Heart left ventricle (tissue), 16 donors: ENCODE measurements around the gene TBC1D12. TPM values are rescaled to one million over a fixed set of nuclear protein-coding genes. Genes with fewer than 3 reads are reported as not detected.
"Not testable (repeated sequence)": the region's sequence is repeated elsewhere in the genome, so short reads cannot be mapped to it uniquely, and the experiment has no call there.

Experiments used
- ATAC-seq, 4 donors: fragments of 200-7000 bp; cut with Tn5 transposase; one replicate each; pipeline ENCODE4 v1.9.1; 2020 to 2022; ENCODE audit warnings: moderate library complexity in 4 of 4, mild to moderate bottlenecking in 3 of 4, moderate number of reproducible peaks in 1 of 4
- DNase-seq, 5 donors: peaks; one replicate each; pipeline ENCODE4 v3.0.0-alpha.2; 2020
- H3K27ac ChIP-seq, 12 donors: fragments of 200-600 bp; sonication (generic) in 4 of 12; one replicate each; pipeline versions ENCODE4 v1.5.0 to v1.8.0; 2016 to 2022; ENCODE audit warnings: mild to moderate bottlenecking in 2 of 12
- H3K27me3 ChIP-seq, 9 donors: fragments of 200-600 bp; sonication (generic) in 2 of 9; one replicate each; pipeline versions ENCODE4 v1.5.1 to v1.8.0; 2016 to 2022; ENCODE audit warnings: mild to moderate bottlenecking in 3 of 9
- H3K36me3 ChIP-seq, 9 donors: fragments of 200-600 bp; sonication (generic) in 2 of 9; one replicate each; pipeline versions ENCODE4 v1.5.0 to v1.8.0; 2018 to 2022; ENCODE audit warnings: mild to moderate bottlenecking in 2 of 9
- H3K4me1 ChIP-seq, 12 donors: fragments of 200-600 bp; sonication (generic) in 4 of 12; one replicate each; pipeline versions ENCODE4 v1.5.0 to v1.8.0; 2016 to 2022; ENCODE audit warnings: mild to moderate bottlenecking in 3 of 12
- H3K4me3 ChIP-seq, 12 donors: fragments of 200-600 bp; sonication (generic) in 4 of 12; one replicate each; pipeline versions ENCODE4 v1.5.0 to v1.8.0; 2017 to 2022; ENCODE audit warnings: mild to moderate bottlenecking in 9 of 12, moderate library complexity in 4 of 12
- H3K9me3 ChIP-seq, 12 donors: fragments of 200-600 bp; sonication (generic) in 4 of 12; one replicate each; pipeline versions ENCODE4 v1.5.0 to v1.8.0; 2016 to 2022; ENCODE audit warnings: mild to moderate bottlenecking in 1 of 12
- POLR2A ChIP-seq, 2 donors: fragments of 450-650 bp; IDR thresholded peaks; one replicate each; pipeline ENCODE4 v1.6.1; 2017; ENCODE audit warnings: antibody characterized with exemption in 2 of 2, mild to moderate bottlenecking in 2 of 2, moderate library complexity in 2 of 2
- WGBS, 4 donors: extraction: QIAGEN DNeasy Blood & Tissue Kit in 2 of 4; methylation state at CpG; one replicate each; pipeline versions ENCODE4 v1.1.5 to v1.1.7; 2013 to 2018; 5-methylcytosine and 5-hydroxymethylcytosine counted together
- intact Hi-C, 10 donors: fragments of 100-400 bp; cut with DNase I; formaldehyde crosslinking; loops; one replicate each; pipeline versions ENCODE4 v1.11.1 to v1.14.2; 2022
- polyA plus RNA-seq, 2 donors: library from polyadenylated mRNA; stranded (reverse); fragments of 200-250 nt; gene quantifications; one replicate each; pipeline ENCODE4 v1.2.3, GENCODE V29; 2013
- total RNA-seq, 9 donors: library from RNA; depleted of rRNA in 2 of 9; stranded (reverse); fragments of >200 nt in 2 of 9; fragmentation: NEBNext Ultra II Directional in 3 of 9; extraction: Animal tissue kit (Norgen Biotek cat#: 25700) in 3 of 9; gene quantifications; one replicate each; pipeline versions ENCODE4 v1.1.0 to v1.2.4, GENCODE V29; 2016 to 2023
- TF ChIP-seq, protein P1 (sequence below), 12 donors: fragments of 200-600 bp; sonication (generic) in 4 of 12; IDR thresholded peaks; one replicate each; pipeline versions ENCODE4 v1.5.0 to v1.8.0; 2018 to 2022; ENCODE audit warnings: antibody characterized with exemption in 12 of 12, mild to moderate bottlenecking in 5 of 12
- donor health status: ischemic (EF 13 %, LVEDD 7.1; RV severe dilation, severe dysfunction).
- donor health status: healthy with polysubstance abuse.
- donor health status: DM: no; HTN: yes; CAD: no.
- donor health status: DM: no; HTN: no; CAD: no.
- donor health status: ischemic (EF 25% LVEDD 6.9; RV normal size, moderate dysfunction).
- donor health status: ischemic (EF 25% LVEDD 5.7; RV mildly dilated, moderate dysfunction).
- donor health status: healthy.
- donor health status: DM: yes; HTN: yes; CAD: no.
- donor health status: ischemic (EF 35%, LVEDD 5.7; RV mildly dilated, moderate dysfunction).
- donor health status: nonischemic (EF 11% LVEDD 7.7; RV severe dilation, severe dysfunction).
- donor health status: DM: yes; HTN: yes; CAD: no.
- donor health status: PGD.
- donor health status: ischemic (EF 29% LVEDD 5.4; RV normal size, mild dysfunction).
- donor health status: nonischemic (EF 23%, LVEDD 6.1; RV moderate dilation, normal function).

Gene TBC1D12
- total and polyA plus RNA-seq, 11 donors = 3.5 to 9.6 (median 5.2) TPM

- TF ChIP-seq, protein P1, sequence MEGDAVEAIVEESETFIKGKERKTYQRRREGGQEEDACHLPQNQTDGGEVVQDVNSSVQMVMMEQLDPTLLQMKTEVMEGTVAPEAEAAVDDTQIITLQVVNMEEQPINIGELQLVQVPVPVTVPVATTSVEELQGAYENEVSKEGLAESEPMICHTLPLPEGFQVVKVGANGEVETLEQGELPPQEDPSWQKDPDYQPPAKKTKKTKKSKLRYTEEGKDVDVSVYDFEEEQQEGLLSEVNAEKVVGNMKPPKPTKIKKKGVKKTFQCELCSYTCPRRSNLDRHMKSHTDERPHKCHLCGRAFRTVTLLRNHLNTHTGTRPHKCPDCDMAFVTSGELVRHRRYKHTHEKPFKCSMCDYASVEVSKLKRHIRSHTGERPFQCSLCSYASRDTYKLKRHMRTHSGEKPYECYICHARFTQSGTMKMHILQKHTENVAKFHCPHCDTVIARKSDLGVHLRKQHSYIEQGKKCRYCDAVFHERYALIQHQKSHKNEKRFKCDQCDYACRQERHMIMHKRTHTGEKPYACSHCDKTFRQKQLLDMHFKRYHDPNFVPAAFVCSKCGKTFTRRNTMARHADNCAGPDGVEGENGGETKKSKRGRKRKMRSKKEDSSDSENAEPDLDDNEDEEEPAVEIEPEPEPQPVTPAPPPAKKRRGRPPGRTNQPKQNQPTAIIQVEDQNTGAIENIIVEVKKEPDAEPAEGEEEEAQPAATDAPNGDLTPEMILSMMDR (IDR thresholded peaks at IDR 0.05) = no peak
- TF ChIP-seq POLR2A (IDR thresholded peaks at IDR 0.05) = no peak
- no peak for DNase-seq
Measured at GRCh38 chr10:94533027-94533426, 130.7 kb downstream of the TBC1D12 start.

GRCh38 chr10:94542282-94542681 lies 139.9 kb downstream of the TBC1D12 start:
- H3K36me3 ChIP-seq, H3K27me3 ChIP-seq, H3K9me3 ChIP-seq, ATAC-seq, intact Hi-C loops, H3K4me3 ChIP-seq, DNase-seq, H3K27ac ChIP-seq: not testable (repeated sequence)
- 74 to 85% (median 81%) methylated on average over 2 of the region's 2 CpGs for WGBS, 4 donors
- peaks cover 0 to 22% (median 11%) of the 10 kb centered on the region in 12 donors for H3K4me1 ChIP-seq

More at GRCh38 chr10:94533027-94533426, 130.7 kb downstream of the TBC1D12 start:
- peaks cover 0 to 59% (median 30%) of the 10 kb centered on the region in 9 donors for H3K36me3 ChIP-seq
- no peaks in the 10 kb centered on the region for H3K27me3 ChIP-seq
- no peak for ATAC-seq
- H3K27ac ChIP-seq = no peak overlapping the region
- no peaks in the 10 kb centered on the region for H3K4me1 ChIP-seq
- intact Hi-C loops = no loop called here
- no peak overlapping the region for H3K4me3 ChIP-seq
- H3K9me3 ChIP-seq = no peaks in the 10 kb centered on the region
- 96 to 100% (median 98%) methylated on average over 1 of the region's 1 CpG for WGBS, 4 donors

DNA sequence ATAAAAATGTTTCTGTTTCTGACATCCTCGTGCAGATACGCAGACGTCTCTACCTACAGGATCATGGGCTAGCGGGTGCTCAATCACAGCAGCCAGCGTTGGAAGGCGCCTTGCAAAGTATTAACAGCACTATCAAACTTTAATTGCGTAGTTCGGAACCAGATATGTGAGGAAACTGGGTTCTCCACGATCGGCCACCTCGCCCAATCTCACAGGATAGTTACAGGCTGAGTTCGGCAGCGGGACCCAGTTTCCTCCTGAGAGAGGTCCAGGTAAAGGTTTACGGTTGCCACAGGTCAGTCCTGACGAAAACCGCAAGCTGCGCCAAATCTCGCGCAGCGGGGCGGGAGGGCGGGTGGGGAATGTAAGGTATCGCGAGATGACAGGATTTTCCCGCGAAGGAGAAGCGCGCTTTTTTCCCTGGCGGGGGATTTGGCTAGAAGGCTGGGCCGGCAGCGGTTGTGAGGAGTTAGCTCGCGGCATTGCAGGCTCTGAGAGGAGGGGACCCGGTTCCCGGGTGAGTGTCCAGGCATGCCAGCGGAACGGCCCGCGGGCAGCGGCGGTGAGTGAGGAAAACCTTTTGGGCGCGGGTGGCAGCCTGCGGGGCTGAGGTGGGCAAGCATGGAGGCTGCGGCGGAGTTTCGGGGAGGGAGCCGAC lies 143.2 kb downstream of the TBC1D12 start, which contains the start of gene HELLS:
HELLS (plus strand) TSS at position 398 of the 658 bp plus-strand sequence; CDS start at position 532, 134 bp downstream.
- no peaks in the 10 kb centered on the region for H3K27me3 ChIP-seq
- peak; percentile 76 to 92 (median 87) for ATAC-seq
- WGBS, 4 donors = 0 to 1% (median 0%) methylated on average over 41 to 48 of the region's 48 CpGs

GRCh38 chr10:94546049-94546900 lies 143.9 kb downstream of the TBC1D12 start:
- Histone ChIP-seq H3K27ac (peak overlapping the region in 6 of 12 donors; percentile 46 to 66 (median 58)), H3K4me1 (peaks cover 0 to 22% (median 11%) of the 10 kb centered on the region in 12 donors), H3K36me3 (no peaks in the 10 kb centered on the region), H3K9me3 (no peaks in the 10 kb centered on the region), H3K4me3 (peak overlapping the region; percentile 45 to 92 (median 75)), H3K27me3 (no peaks in the 10 kb centered on the region)
- intact Hi-C loops = no loop called here
- 3 to 5% (median 3%) methylated on average over 25 of the region's 25 CpGs for WGBS, 4 donors
- no peak for TF ChIP-seq POLR2A (IDR thresholded peaks at IDR 0.05)
- TF ChIP-seq, protein P1 (IDR thresholded peaks at IDR 0.05) = no peak
- DNase-seq (no peak), ATAC-seq (peak in 1 of 4 donors; percentile 22)

More for the DNA sequence above, 143.2 kb downstream of the TBC1D12 start, which contains the start of gene HELLS:
- intact Hi-C loops = no loop called here
- peak; percentile 67 to 82 (median 76) for DNase-seq
- peak within 1 kb of the TSS in 11 of 12 donors; percentile 2 to 73 (median 53) for H3K27ac ChIP-seq
- no peaks in the 10 kb centered on the region for H3K9me3 ChIP-seq
- TF ChIP-seq POLR2A (IDR thresholded peaks at IDR 0.05) = no peak
- TF ChIP-seq, protein P1 (IDR thresholded peaks at IDR 0.05) = no peak
- H3K4me3 ChIP-seq = peak within 1 kb of the TSS; percentile 45 to 92 (median 75)
- H3K4me1 ChIP-seq = peaks cover 0 to 22% (median 11%) of the 10 kb centered on the region in 12 donors
- H3K36me3 ChIP-seq = no peaks in the 10 kb centered on the region
